NCI-H82 (cell line): ENCODE results near the gene KCNQ1.

Experiments
- DNase-seq: peaks from one replicate; lab custom pipeline; 2025; lab: John Stamatoyannopoulos, UW

KCNQ1 gene

GRCh38 chr11:2716376-2717095 lies 271.7 kb downstream of the KCNQ1 start:
- DNase-seq = no peak

DNA sequence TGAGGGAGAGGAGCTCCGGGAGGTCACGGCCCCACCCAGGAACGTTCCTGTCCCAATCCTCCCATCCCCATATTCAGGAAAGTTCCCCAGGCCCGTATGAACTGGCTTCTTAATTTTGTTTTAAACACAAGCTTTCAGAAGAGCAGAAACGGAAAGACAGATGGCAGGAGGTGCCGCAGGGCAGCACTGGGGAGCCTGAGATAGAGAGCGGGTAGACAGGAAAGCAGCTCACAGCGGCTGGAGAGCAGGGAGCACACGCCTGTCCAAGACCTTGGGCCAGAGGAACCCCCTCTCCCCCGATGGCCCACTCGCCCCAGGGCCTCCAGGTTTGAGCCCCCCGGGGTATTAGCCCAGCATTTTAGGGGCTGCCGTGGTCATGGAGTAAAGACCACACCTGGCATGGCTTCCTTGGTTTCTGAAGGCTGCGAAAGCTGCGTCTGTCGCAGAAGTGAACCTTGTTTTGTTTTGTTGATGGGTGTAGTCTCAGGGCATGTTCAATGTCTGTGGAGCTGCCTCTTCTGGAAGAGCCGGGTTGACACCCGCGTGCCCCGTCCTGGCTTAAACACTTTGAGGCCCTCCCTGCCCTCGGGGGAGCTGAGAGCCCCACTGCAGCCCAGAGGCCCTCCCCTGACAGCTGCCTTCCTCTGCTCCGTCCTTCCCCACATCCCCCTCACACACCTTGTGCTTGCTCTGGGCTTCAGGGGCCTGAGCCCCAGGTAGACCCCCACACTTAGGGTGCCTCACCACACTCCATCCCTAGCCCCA lies 272.9 kb downstream of the KCNQ1 start:
- DNase-seq = no peak

DNA sequence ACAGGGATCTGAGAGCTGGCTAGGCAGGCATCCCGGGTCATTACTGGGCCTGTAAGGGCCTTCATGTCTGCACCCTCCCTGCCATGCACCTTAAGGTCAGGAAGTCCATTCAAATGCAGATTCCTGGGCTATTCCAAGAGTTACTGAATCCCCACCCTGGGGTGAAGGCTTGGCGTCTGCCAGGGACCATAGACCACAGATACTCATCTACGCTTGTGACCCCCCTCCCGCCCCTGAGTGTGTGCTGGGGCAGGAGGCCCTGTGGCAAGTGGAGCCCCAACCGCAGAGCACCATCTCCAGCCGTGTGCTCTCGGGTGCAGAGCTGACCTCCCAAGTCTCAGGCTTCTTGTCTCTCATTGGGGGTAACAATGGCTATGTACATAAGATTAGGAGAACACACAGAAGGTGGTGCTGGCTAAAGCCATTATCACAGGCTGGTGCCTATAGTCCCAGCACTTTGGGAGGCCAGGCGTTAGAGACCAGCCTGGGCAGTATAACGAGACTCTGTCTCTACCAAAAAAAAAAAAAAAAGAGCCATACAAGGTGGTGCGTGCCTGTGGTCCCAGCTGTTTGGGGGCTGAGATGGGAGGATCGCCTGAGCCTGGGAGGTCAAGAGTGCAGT lies 274.1 kb downstream of the KCNQ1 start:
- DNase-seq = no peak

DNA sequence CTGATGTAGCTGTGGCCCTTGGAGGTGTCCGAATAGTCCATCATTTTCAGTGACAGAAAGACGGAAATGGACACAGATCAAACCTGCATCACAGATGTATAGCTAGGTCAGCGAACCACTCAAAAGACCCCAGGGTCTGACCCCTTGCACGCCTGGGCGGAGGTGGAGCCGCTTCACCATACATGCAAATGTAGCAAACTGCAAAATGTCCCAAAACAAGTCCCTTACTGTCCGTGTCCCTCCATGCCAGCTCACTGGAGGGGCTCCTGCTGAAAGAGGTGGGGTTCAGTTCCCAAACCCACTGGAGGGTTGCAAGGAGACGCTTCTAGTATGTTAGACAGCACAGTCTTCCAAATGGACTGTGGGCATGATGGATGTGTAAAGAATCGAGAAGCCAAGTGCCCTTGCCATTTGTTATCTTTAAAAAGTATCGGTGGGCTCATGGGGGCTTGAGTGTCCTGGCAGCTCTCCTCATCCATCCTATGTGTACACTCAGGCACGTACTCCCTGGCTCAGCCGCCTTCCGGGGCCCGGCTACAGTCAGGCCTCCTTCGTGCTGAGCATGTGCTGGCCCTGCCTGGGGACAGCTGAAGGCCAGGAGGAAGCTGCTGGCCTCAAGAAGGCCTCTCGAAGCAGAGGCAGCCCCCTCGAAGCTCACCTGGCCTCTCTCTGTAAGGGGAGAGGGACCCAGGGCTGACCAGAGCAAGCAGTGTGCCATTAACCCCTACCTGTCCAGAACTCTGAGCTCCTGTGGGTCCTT lies 275.2 kb downstream of the KCNQ1 start:
- DNase-seq = no peak

- no peak for DNase-seq
These were observed 276.6 kb downstream of the KCNQ1 start for GRCh38 chr11:2721210-2721916.

DNA sequence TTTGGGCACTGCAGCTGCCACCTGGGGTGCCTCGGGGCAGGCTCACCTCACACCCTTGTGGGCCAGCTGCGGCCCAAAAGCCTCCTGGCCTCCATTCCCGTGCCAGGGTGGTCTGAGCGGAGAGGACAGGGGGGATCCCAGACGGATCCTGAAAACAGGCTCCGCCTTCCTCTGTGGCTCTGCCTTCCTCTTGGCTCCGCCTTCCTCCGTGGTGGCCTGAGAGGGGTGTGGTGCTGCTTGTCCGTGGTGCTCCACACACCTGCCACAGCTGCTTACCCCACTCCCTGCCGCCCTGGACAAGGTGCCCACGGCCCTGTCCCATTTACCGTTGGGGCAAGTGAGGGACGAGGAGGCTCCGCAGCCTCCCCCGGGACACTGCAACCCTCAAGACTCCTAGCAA lies 278.1 kb downstream of the KCNQ1 start:
- no peak for DNase-seq

GRCh38 chr11:2724104-2724503 lies 279.3 kb downstream of the KCNQ1 start:
- DNase-seq = no peak

DNA sequence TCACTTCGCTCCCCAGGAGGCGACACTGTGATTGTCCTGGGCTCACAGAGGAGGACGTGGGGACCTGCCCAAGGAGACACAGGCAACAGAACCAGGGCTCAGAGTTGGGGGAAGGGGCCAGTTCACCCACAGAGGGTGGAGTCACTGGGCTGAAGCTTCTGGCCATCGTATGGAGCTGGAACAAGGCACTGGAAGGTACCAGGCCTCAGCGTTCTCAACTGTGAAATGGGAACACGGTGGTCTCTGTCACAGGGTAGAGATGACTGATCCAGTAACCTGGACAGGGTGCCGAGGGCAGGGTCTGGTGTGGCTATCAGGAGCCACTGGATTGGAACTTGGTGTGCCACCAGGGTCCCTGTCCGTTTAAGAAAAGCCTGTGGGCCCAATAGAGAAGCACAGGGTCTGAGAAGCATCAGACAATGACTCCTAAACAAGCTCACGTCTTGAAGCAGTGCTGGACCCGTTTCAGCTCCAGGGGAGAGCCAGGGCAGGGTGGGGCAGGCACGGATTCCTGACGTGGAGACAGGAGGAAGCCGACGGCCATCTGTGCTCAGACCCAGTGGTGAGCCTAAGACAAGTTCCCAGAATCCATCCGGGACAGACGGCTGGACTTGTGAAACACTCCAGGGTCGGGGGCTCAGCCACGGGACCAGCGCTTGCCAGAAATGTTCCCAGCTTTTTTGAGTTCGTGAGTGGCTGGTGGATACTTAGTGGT lies 280.0 kb downstream of the KCNQ1 start:
- no peak for DNase-seq

- no peak for DNase-seq
These were observed 280.8 kb downstream of the KCNQ1 start for GRCh38 chr11:2725368-2726300.

GRCh38 chr11:2726964-2727363 lies 282.2 kb downstream of the KCNQ1 start:
- DNase-seq = no peak

DNA sequence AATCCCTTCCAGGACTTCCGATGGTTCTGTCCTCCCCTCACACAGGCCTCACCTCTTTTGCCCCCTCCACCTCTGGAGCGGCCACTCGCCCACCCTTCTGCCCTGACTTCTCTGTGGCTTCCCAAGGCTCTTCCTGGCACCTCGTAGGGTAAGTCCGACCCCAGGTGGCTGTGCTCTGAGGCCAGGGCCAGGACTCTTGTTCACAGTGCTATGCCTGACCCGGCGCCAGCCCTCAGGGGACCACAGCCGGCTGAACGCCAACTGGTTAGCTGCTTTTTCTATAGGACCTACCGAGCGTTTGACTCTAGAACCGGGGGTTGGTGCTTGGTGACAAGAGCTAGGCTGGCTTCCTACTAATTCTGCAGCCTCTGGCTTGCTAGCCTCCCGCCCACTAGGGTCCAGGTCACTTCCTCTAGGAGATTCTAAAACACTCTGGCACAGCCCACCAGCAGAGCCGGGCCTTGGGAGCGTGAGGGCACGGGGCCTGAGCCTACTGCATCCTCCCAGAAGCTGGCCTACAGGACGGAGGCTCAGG lies 283.4 kb downstream of the KCNQ1 start:
- no peak for DNase-seq

- no peak for DNase-seq
These were observed 284.0 kb downstream of the KCNQ1 start for GRCh38 chr11:2728663-2729332.

DNA sequence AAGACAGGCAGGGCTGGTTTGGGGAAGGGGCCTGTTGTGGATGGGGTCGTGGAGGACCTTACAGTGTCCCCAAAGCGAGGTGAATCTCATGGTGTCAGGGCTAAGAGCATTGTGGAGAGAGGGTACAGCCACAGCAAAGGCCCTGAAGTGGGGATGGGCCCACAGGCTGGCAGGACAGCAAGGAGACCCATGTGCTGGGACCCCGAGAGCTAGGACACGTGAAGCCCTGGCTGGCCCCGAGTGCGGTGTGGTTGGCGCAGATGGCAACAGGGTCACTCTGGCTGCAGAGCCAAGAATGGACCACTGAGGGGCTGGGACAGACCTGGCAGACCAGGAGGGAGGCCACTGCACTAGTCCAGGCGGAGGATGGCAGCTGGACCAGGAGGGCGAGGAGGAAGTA lies 285.0 kb downstream of the KCNQ1 start:
- no peak for DNase-seq

DNA sequence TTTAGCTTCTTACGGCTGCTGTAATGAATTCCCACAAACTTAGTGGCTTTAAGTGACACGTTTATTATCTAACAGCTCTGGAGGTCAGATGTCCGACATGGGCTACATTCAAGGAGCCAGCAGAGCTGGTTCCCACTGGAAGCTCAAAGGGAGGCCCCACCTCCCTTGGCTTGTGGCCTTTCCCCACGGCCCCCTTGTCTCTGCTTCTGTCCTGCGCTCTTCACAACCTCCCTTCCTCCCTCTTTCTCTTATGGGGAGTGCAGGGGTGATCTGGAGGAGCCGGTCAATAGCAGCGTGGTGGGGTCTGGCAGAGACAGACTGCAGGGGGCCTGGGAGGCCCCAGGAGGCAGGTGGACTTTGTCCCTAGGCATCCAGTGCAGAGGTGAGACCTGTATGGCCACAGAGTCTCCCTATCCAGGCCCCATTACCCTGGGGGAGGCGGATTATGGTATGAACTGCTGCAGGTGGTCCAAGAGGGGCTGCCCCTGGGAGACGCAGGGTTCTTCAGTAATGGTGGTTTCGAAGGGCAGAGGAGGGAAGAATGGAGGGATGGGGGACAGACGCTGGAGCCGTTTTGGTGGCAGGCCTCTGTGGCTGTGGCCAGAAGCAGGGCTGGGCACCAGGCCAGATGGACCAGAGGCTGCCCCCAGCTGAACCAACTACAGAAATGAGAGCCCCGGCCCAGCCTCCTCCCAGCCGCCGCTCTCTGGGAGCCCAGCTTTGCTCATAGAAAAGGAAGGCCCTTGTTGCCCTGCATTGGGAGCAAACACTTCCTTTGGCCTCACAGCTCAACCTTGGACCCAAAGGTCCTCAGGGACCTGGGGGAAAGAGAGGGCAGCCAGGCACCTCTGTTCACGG lies 285.7 kb downstream of the KCNQ1 start:
- no peak for DNase-seq

- DNase-seq = no peak
These were observed 286.6 kb downstream of the KCNQ1 start for GRCh38 chr11:2731130-2732125.

DNA sequence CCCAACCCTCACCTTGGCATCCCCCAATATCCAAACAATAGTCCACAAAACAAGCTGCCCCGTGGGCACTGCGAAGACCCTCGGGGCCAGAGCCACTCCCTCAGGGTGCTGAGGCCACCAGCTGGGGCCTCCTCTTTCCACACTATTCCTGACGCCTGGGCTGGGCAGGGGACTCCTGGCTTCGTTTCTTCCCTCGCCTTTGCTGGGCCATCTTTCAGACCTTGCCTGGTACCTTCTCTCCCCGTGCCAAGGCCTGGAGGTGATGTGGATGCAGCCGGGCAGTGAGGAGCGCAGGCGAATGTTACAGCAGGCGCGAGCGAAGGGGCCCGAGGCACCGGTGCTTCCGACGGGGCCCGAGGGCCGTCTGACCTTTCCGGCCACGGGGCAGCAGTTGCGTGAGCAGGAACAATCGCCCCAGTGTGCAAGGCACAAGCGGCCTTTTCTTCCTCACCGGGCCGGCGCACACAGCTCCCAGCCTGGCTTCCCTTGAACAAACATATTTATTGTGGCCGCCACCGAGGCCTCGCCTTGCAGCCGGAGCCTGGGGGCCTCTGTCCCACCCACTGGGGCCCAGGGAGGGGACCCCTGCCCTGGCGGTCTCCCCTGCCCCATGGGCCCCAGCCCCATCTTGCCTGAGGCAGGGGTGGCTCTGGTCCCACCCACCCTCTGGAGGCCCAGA lies 287.6 kb downstream of the KCNQ1 start:
- no peak for DNase-seq
